IMR-90 (cell line): ENCODE results near the gene PLEKHA4. TPM values are rescaled to one million over a fixed set of nuclear protein-coding genes. Genes with fewer than 3 reads are reported as not detected.

ENCODE experiments used
- ATAC-seq: fragments of 200-7000 bp; cut with Tn5 transposase; 2 replicates; pipeline ENCODE4 v1.9.1; 2020; ENCODE audit warnings: low read depth, mild to moderate bottlenecking, moderate library complexity
- BruUV-seq: library from RNA; stranded (reverse); fragments of 400-500 nt; replicated peaks from 2 replicates; lab custom pipeline; 2021; lab: Mats Ljungman, UMichigan
- CTCF ChIA-PET: fragments of 300-600 bp; formaldehyde crosslinking; extraction: SDS; loops from one replicate; lab custom pipeline; 2021; ENCODE audit warnings: antibody characterized with exemption; lab: Yijun Ruan, JAX
- POLR2A ChIA-PET: fragments of 300-600 bp; sonication (Branson Sonifier 250); formaldehyde crosslinking; loops from one replicate; lab custom pipeline; 2022; ENCODE audit warnings: antibody characterized with exemption; ENCODE audit not compliant: unreplicated experiment; lab: Charles Lee
- DNase-seq: peaks from one replicate; pipeline ENCODE4 v3.0.0; 2013
- H2AFZ ChIP-seq: replicated peaks from 2 replicates; pipeline ENCODE3; 2013; ENCODE audit warnings: low read length, mild to moderate bottlenecking; ENCODE audit not compliant: poor library complexity
- H2AK5ac ChIP-seq: 2 replicates; pipeline ENCODE4 v1.6.1; 2013; ENCODE audit warnings: low read depth, low read length, inconsistent platforms
- H2AK9ac ChIP-seq: replicated peaks from 2 replicates; pipeline ENCODE3; 2013; ENCODE audit warnings: mild to moderate bottlenecking, low read depth, low read length, moderate library complexity; ENCODE audit not compliant: poor library complexity
- H2BK120ac ChIP-seq: 2 replicates; pipeline ENCODE4 v1.6.1; 2013; ENCODE audit warnings: low read depth, low read length, inconsistent platforms
- H2BK15ac ChIP-seq: 3 replicates; pipeline ENCODE4 v1.6.1; 2013; ENCODE audit warnings: low read depth, low read length, inconsistent platforms
- H2BK20ac ChIP-seq: 2 replicates; pipeline ENCODE4 v1.6.1; 2013; ENCODE audit warnings: low read depth, mild to moderate bottlenecking, inconsistent platforms, low read length, moderate library complexity
- H2BK5ac ChIP-seq: 2 replicates; pipeline ENCODE4 v1.6.1; 2013; ENCODE audit warnings: mild to moderate bottlenecking, low read depth, low read length, inconsistent platforms; ENCODE audit not compliant: poor library complexity, severe bottlenecking
- H3K14ac ChIP-seq: replicated peaks from 2 replicates; pipeline ENCODE4 v1.6.1; 2013; ENCODE audit warnings: low read depth, low read length, inconsistent platforms
- H3K18ac ChIP-seq: 2 replicates; pipeline ENCODE4 v1.6.1; 2013; ENCODE audit warnings: low read depth, low read length, control low read depth
- H3K23ac ChIP-seq: 2 replicates; pipeline ENCODE4 v1.6.1; 2013; ENCODE audit warnings: low read depth, low read length, inconsistent platforms
- H3K27ac ChIP-seq: 2 replicates; pipeline ENCODE4 v1.5.1; 2013; ENCODE audit warnings: mild to moderate bottlenecking, control low read depth, low read length; ENCODE audit not compliant: insufficient read depth
- H3K27me3 ChIP-seq: 2 replicates; pipeline ENCODE4 v1.6.1; 2013; ENCODE audit warnings: low read length; ENCODE audit not compliant: control insufficient read depth, insufficient read depth
- H3K36me3 ChIP-seq: 2 replicates; pipeline ENCODE4 v1.6.1; 2013; ENCODE audit warnings: low read length, mixed read lengths; ENCODE audit not compliant: control insufficient read depth, insufficient read depth
- H3K4ac ChIP-seq: 2 replicates; pipeline ENCODE4 v1.6.1; 2013; ENCODE audit warnings: low read depth, low read length, inconsistent platforms
- H3K4me1 ChIP-seq: 2 replicates; pipeline ENCODE4 v1.6.1; 2013; ENCODE audit warnings: low read length, mixed read lengths; ENCODE audit not compliant: control insufficient read depth, insufficient read depth
- H3K4me2 ChIP-seq: 2 replicates; pipeline ENCODE4 v1.6.1; 2013; ENCODE audit warnings: low read depth, mild to moderate bottlenecking, control low read depth, low read length, moderate library complexity
- H3K4me3 ChIP-seq: 2 replicates; pipeline ENCODE4 v1.5.1; 2013; ENCODE audit warnings: low read depth, mild to moderate bottlenecking, control low read depth, low read length, moderate library complexity; ENCODE audit not compliant: insufficient read depth
- H3K56ac ChIP-seq: 2 replicates; pipeline ENCODE4 v1.6.1; 2013; ENCODE audit warnings: low read length, inconsistent platforms; ENCODE audit not compliant: insufficient read depth; ENCODE audit errors: extremely low read depth
- H3K79me1 ChIP-seq, 2 experiments: 2 replicates each; pipeline ENCODE4 v1.6.1; 2013; ENCODE audit warnings: low read length in 2 of 2, inconsistent platforms in 1 of 2, low read depth in 1 of 2
- H3K9ac ChIP-seq: 2 replicates; pipeline ENCODE4 v1.6.1; 2013; ENCODE audit warnings: low read depth, low read length, control low read depth
- H3K9me1 ChIP-seq: 2 replicates; pipeline ENCODE4 v1.6.1; 2013; ENCODE audit warnings: low read length, inconsistent platforms; ENCODE audit not compliant: insufficient read depth
- H3K9me3 ChIP-seq: 2 replicates; pipeline ENCODE4 v1.6.1; 2013; ENCODE audit warnings: low read length; ENCODE audit not compliant: control insufficient read depth, insufficient read depth
- H4K20me1 ChIP-seq: 2 replicates; pipeline ENCODE4 v1.6.1; 2013; ENCODE audit warnings: low read length, inconsistent platforms; ENCODE audit not compliant: insufficient read depth
- H4K5ac ChIP-seq: 2 replicates; pipeline ENCODE4 v1.6.1; 2013; ENCODE audit warnings: mild to moderate bottlenecking, low read depth, low read length, control low read depth
- H4K8ac ChIP-seq, 2 experiments: 2 replicates each; pipeline ENCODE4 v1.6.1; 2013; ENCODE audit warnings: low read depth in 2 of 2, low read length in 2 of 2, control low read depth in 1 of 2, inconsistent platforms in 1 of 2
- H4K91ac ChIP-seq: 2 replicates; pipeline ENCODE4 v1.6.1; 2013; ENCODE audit warnings: low read depth, low read length, inconsistent platforms; ENCODE audit not compliant: insufficient read depth
- CEBPB ChIP-seq: IDR thresholded peaks from 2 replicates; pipeline ENCODE4 v1.6.1; 2012; ENCODE audit warnings: low read depth, low read length, improper control_type of control experiment
- NFE2L2 ChIP-seq: fragments of 150-350 bp; IDR thresholded peaks from 2 replicates; pipeline ENCODE4 v1.6.1; 2016; ENCODE audit warnings: low read depth, mild to moderate bottlenecking, low read length
- WGBS, 2 experiments: methylation state at CpG; one replicate each; pipeline versions ENCODE4 v1.1.5 to v1.1.7; 2013; ENCODE audit warnings: missing lambda C conversion rate in 2 of 2; ENCODE audit not compliant: insufficient read length in 1 of 2; ENCODE audit errors: extremely low coverage in 2 of 2; 5-methylcytosine and 5-hydroxymethylcytosine counted together
- dilution Hi-C: fragments of 300-500 bp; cut with HindIII; formaldehyde crosslinking; loops from one replicate; pipeline ENCODE4 v1.14.3; 2018; ENCODE audit warnings: low sequenced_read_pairs; ENCODE audit not compliant: unreplicated experiment
- in situ Hi-C: fragments of 300-500 bp; cut with MboI; formaldehyde crosslinking; loops from 3 replicates; pipeline ENCODE4 v1.14.3; 2019; ENCODE audit warnings: low sequenced_read_pairs, inconsistent platforms, mixed read lengths
- intact Hi-C: fragments of 100-400 bp; cut with micrococcal nuclease; formaldehyde crosslinking; loops from 2 replicates; pipeline ENCODE4 v1.10.0; 2022
- polyA plus RNA-seq, 3 experiments: library from polyadenylated mRNA; depleted of rRNA; stranded (reverse); fragments of >200 nt; gene quantifications; 2 replicates each; pipeline ENCODE4 v1.2.3, GENCODE V29; 2012; ENCODE audit warnings: low replicate concordance in 1 of 3
- total RNA-seq: library from RNA; depleted of rRNA; stranded (reverse); fragments of >200 nt; gene quantifications from 2 replicates; pipeline ENCODE4 v1.2.3, GENCODE V29; 2012

Gene PLEKHA4
- total and polyA plus RNA-seq, 2 of the 4 experiments (the other 2 are of a cell fraction), result 4.5 to 14.4 TPM

DNA sequence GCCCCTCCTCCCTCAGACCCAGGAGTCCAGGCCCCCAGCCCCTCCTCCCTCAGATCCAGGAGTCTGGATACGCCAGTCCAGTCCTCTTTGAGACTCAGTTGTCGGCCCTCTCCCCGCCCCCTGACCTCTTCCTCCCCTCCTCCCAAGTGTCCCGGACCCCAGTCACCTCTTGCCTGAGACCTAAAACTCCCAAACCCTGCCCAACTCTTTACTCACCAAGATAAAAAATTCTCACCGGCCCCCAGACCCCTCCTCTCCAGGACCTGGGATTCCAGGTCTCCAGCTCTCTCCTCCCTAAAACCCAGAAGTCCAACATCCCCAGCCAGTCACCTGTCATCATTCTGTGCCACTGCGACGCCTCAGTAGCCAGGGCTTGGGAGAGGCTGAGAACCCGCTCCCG, 30.7 kb downstream of the PLEKHA4 start:
- Histone ChIP-seq H3K36me3 (peaks cover 5% of the 10 kb centered on the region), H3K79me1 (0 out of 4 replicates have a peak, but pooled peaks cover 0 to 4% of the 10 kb centered on the region in 2 experiments), H2BK5ac (no peak overlapping the region), H3K23ac (no peak overlapping the region), H4K20me1 (no peaks in the 10 kb centered on the region), H4K8ac (peak overlapping the region in 1 of 2 experiments; percentile 46; a peak in 1 of 4 replicates), H3K14ac (no peak overlapping the region), H2AK9ac (no peak overlapping the region), H3K9me1 (no peaks in the 10 kb centered on the region), H2AK5ac (no peak overlapping the region), H3K9me3 (no peaks in the 10 kb centered on the region), H2BK20ac (no peak overlapping the region), H3K4me2 (no peak overlapping the region), H4K5ac (no peak overlapping the region), H3K27ac (no peak overlapping the region), H3K27me3 (no peaks in the 10 kb centered on the region), H3K18ac (no peak overlapping the region), H3K4ac (no peak overlapping the region), H2BK120ac (no peak overlapping the region), H4K91ac (no peak overlapping the region), H2AFZ (no peak overlapping the region), H3K56ac (no peak overlapping the region), H3K9ac (no peak overlapping the region), H2BK15ac (no peak overlapping the region), H3K4me1 (peaks cover 12% of the 10 kb centered on the region), H3K4me3 (no peak overlapping the region)
- BruUV-seq, result no TSS peak
- CTCF ChIA-PET, result interaction anchor here (2.0 kb wide), 1 partner anchor 42 kb away, joined by 14 read pairs; no protein-coding TSS in a partner anchor
- ATAC-seq (no peak), DNase-seq (no peak)
- intact Hi-C loops (no loop called here), in situ Hi-C loops (loop anchor here (5.0 to 10.0 kb wide), 2 partner anchors 45 to 193 kb away; partner anchors contain the start of gene CA11), dilution Hi-C loops (no loop called here)
- no peak for TF ChIP-seq CEBPB
- TF ChIP-seq NFE2L2, result no peak
- 80% methylated on average over 1 of the region's 9 CpGs; no CpG with 5 or more reads in 1 of the 2 experiments for WGBS, 2 experiments
- POLR2A ChIA-PET, result interaction anchor here (0.5 kb wide), 1 partner anchor 116 kb away, joined by 7 read pairs; no protein-coding TSS in a partner anchor
